Measurements from ENCODE around the gene ARHGEF37.

The ARHGEF37 gene

GRCh38 chr5:149630337-149630736, 49.0 kb downstream of the ARHGEF37 start:
- peaks cover 34% of the 10 kb centered on the region for H3K4me1 ChIP-seq (ENCODE audit: control insufficient read depth, insufficient read depth, low read depth, low read length)
- no peak overlapping the region for H2BK5ac ChIP-seq (ENCODE audit: low read depth, low read length, poor library complexity, severe bottlenecking)
- no peak overlapping the region for H3K14ac ChIP-seq (ENCODE audit: low read length in 2 of 2)
- H2BK120ac ChIP-seq (ENCODE audit: low read depth, low read length) = no peak overlapping the region
- no peak overlapping the region for H2AK5ac ChIP-seq (ENCODE audit: low read length, severe bottlenecking)
- H2AFZ ChIP-seq (ENCODE audit: low read depth, low read length) = no peak overlapping the region
- H3K9me3 ChIP-seq (ENCODE audit: control insufficient read depth, low read length) = no peaks in the 10 kb centered on the region
- H3K23ac ChIP-seq (ENCODE audit: low read length in 2 of 2) = no peak overlapping the region
- peak overlapping the region in 1 of 2 experiments; percentile 28 for H3K18ac ChIP-seq (ENCODE audit: low read depth in 1 of 2, low read length in 2 of 2)
- H2BK15ac ChIP-seq (ENCODE audit: low read depth, poor library complexity, severe bottlenecking) = no peak overlapping the region
- H3K4me3 ChIP-seq (ENCODE audit: insufficient read depth in 1 of 2, low read depth in 1 of 2, low read length in 2 of 2) = no peak overlapping the region
- no peak for DNase-seq
- no peak overlapping the region for H4K91ac ChIP-seq (ENCODE audit: low read length)
- no peak overlapping the region for H3K9ac ChIP-seq (ENCODE audit: low read length)
- no peak overlapping the region for H3K27ac ChIP-seq (ENCODE audit: low read length, poor library complexity, severe bottlenecking)
- peaks cover 0 to 30% of the 10 kb centered on the region in 2 experiments for H3K36me3 ChIP-seq (ENCODE audit: control insufficient read depth in 1 of 2, insufficient read depth in 2 of 2, low read depth in 1 of 2, low read length in 2 of 2)
- H3K4me2 ChIP-seq (ENCODE audit: low read length, poor library complexity, severe bottlenecking) = no peak overlapping the region
- no peaks in the 10 kb centered on the region for H3K79me1 ChIP-seq (replicated peaks; ENCODE audit: low read length, poor library complexity, severe bottlenecking)
- no peak overlapping the region for H3K4ac ChIP-seq (ENCODE audit: low read depth in 1 of 2, low read length in 2 of 2)
- 95% methylated on average over 8 of the region's 8 CpGs for WGBS
- peak overlapping the region in 1 of 2 experiments; percentile 51 for H2BK12ac ChIP-seq (ENCODE audit: low read length in 2 of 2)
- no peak overlapping the region for H4K8ac ChIP-seq (ENCODE audit: low read length)
- H3K27me3 ChIP-seq (ENCODE audit: control insufficient read depth in 1 of 2, insufficient read depth in 1 of 2, low read length in 2 of 2) = peaks cover 0 to 15% of the 10 kb centered on the region in 2 experiments

- H4K91ac ChIP-seq (ENCODE audit: low read length) = peak overlapping the region; percentile 44
- peaks cover 39% of the 10 kb centered on the region for H3K4me1 ChIP-seq (ENCODE audit: control insufficient read depth, insufficient read depth, low read depth, low read length)
- no peak overlapping the region for H3K14ac ChIP-seq (ENCODE audit: low read length in 2 of 2)
- H2BK15ac ChIP-seq (ENCODE audit: low read depth, poor library complexity, severe bottlenecking) = peak overlapping the region; percentile 39
- no peak overlapping the region for H3K4me2 ChIP-seq (ENCODE audit: low read length, poor library complexity, severe bottlenecking)
- peak overlapping the region; percentile 87 to 100 for H2BK12ac ChIP-seq (ENCODE audit: low read length in 2 of 2)
- peak overlapping the region; percentile 55 for H2AK5ac ChIP-seq (ENCODE audit: low read length, severe bottlenecking)
- no peak overlapping the region for H2BK120ac ChIP-seq (ENCODE audit: low read depth, low read length)
- 97% methylated on average over 2 of the region's 2 CpGs for WGBS
- no peaks in the 10 kb centered on the region for H3K79me1 ChIP-seq (replicated peaks; ENCODE audit: low read length, poor library complexity, severe bottlenecking)
- H3K4ac ChIP-seq (ENCODE audit: low read depth in 1 of 2, low read length in 2 of 2) = peak overlapping the region; percentile 39 to 59
- DNase-seq = no peak
- H3K27ac ChIP-seq (ENCODE audit: low read length, poor library complexity, severe bottlenecking) = no peak overlapping the region
- H3K36me3 ChIP-seq (ENCODE audit: control insufficient read depth in 1 of 2, insufficient read depth in 2 of 2, low read depth in 1 of 2, low read length in 2 of 2) = peaks cover 0 to 22% of the 10 kb centered on the region in 2 experiments
- H2AFZ ChIP-seq (ENCODE audit: low read depth, low read length) = no peak overlapping the region
- H3K18ac ChIP-seq (ENCODE audit: low read depth in 1 of 2, low read length in 2 of 2) = peak overlapping the region; percentile 45 to 89
- no peak overlapping the region for H4K8ac ChIP-seq (ENCODE audit: low read length)
- no peak overlapping the region for H3K4me3 ChIP-seq (ENCODE audit: insufficient read depth in 1 of 2, low read depth in 1 of 2, low read length in 2 of 2)
- no peak overlapping the region for H3K9ac ChIP-seq (ENCODE audit: low read length)
- H3K23ac ChIP-seq (ENCODE audit: low read length in 2 of 2) = no peak overlapping the region
- H2BK5ac ChIP-seq (ENCODE audit: low read depth, low read length, poor library complexity, severe bottlenecking) = no peak overlapping the region
- peaks cover 0 to 15% of the 10 kb centered on the region in 2 experiments for H3K27me3 ChIP-seq (ENCODE audit: control insufficient read depth in 1 of 2, insufficient read depth in 1 of 2, low read length in 2 of 2)
- no peaks in the 10 kb centered on the region for H3K9me3 ChIP-seq (ENCODE audit: control insufficient read depth, low read length)
Measured at GRCh38 chr5:149631506-149631905, 50.2 kb downstream of the ARHGEF37 start.

GRCh38 chr5:149632311-149633251, 51.3 kb downstream of the ARHGEF37 start:
- Histone ChIP-seq H3K36me3 (ENCODE audit: control insufficient read depth in 1 of 2, insufficient read depth in 2 of 2, low read depth in 1 of 2, low read length in 2 of 2) (peaks cover 0 to 13% of the 10 kb centered on the region in 2 experiments), H3K4me3 (ENCODE audit: insufficient read depth in 1 of 2, low read depth in 1 of 2, low read length in 2 of 2) (no peak overlapping the region), H3K23ac (ENCODE audit: low read length in 2 of 2) (no peak overlapping the region), H2BK12ac (ENCODE audit: low read length in 2 of 2) (peak overlapping the region; percentile 25 to 100), H2BK120ac (ENCODE audit: low read depth, low read length) (peak overlapping the region; percentile 39), H3K14ac (ENCODE audit: low read length in 2 of 2) (peak overlapping the region in 1 of 2 experiments; percentile 61), H4K91ac (ENCODE audit: low read length) (peak overlapping the region; percentile 59), H4K8ac (ENCODE audit: low read length) (peak overlapping the region; percentile 32), H3K9ac (ENCODE audit: low read length) (no peak overlapping the region), H3K18ac (ENCODE audit: low read depth in 1 of 2, low read length in 2 of 2) (peak overlapping the region; percentile 24 to 89), H3K9me3 (ENCODE audit: control insufficient read depth, low read length) (no peaks in the 10 kb centered on the region), H3K27ac (ENCODE audit: low read length, poor library complexity, severe bottlenecking) (peak overlapping the region; percentile 44), H2AFZ (ENCODE audit: low read depth, low read length) (no peak overlapping the region), H3K4ac (ENCODE audit: low read depth in 1 of 2, low read length in 2 of 2) (peak overlapping the region; percentile 11 to 39), H2BK15ac (ENCODE audit: low read depth, poor library complexity, severe bottlenecking) (no peak overlapping the region), H3K4me2 (ENCODE audit: low read length, poor library complexity, severe bottlenecking) (no peak overlapping the region), H2BK5ac (ENCODE audit: low read depth, low read length, poor library complexity, severe bottlenecking) (no peak overlapping the region), H3K79me1 (replicated peaks; ENCODE audit: low read length, poor library complexity, severe bottlenecking) (no peaks in the 10 kb centered on the region), H2AK5ac (ENCODE audit: low read length, severe bottlenecking) (peak overlapping the region; percentile 65), H3K27me3 (ENCODE audit: control insufficient read depth in 1 of 2, insufficient read depth in 1 of 2, low read length in 2 of 2) (peaks cover 0 to 9% of the 10 kb centered on the region in 2 experiments), H3K4me1 (ENCODE audit: control insufficient read depth, insufficient read depth, low read depth, low read length) (peaks cover 39% of the 10 kb centered on the region)
- DNase-seq = peak; percentile 89
- WGBS = 45% methylated on average over 11 of the region's 12 CpGs

Data from mesenchymal stem cell (in vitro differentiated cells and primary cell).